GM12892 (cell line): Measurements from ENCODE around the gene LRRC8B.
"Not testable (repeated sequence)": the region's sequence is repeated elsewhere in the genome, so short reads cannot be mapped to it uniquely, and the experiment has no call there.

ENCODE experiments used
- POLR2A ChIP-seq: IDR thresholded peaks from 2 replicates; pipeline ENCODE4 v1.6.1; 2011; ENCODE audit warnings: low read depth, low read length, control low read depth
- TAF1 ChIP-seq: IDR thresholded peaks from 2 replicates; pipeline ENCODE4 v1.6.1; 2011; ENCODE audit warnings: low read depth, mild to moderate bottlenecking, control low read depth, low read length, borderline replicate concordance

DNA sequence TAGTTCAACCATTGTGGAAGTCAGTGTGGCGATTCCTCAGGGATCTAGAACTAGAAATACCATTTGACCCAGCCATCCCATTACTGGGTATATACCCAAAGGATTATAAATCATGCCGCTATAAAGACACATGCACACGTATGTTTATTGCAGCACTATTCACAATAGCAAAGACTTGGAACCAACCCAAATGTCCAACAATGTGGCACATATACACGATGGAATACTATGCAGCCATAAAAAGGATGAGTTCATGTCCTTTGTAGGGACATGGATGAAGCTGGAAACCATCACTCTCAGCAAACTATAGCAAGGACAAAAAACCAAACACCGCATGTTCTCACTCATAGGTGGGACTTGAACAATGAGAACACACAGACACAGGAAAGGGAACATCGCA lies 2.7 kb upstream of the LRRC8B start:
- not testable (repeated sequence) for TF ChIP-seq POLR2A, TAF1
